Astrocyte (in vitro differentiated cells and primary cell): ENCODE measurements around the gene OAS3.

Experiments used
- EZH2 ChIP-seq: IDR thresholded peaks from 2 replicates; pipeline ENCODE4 v1.6.1; 2012; ENCODE audit warnings: mild to moderate bottlenecking, low read length, inconsistent platforms; ENCODE audit not compliant: insufficient read depth
- TF ChIP-seq, protein P1 (sequence below): IDR thresholded peaks from 2 replicates; pipeline ENCODE4 v1.5.1; 2011; ENCODE audit warnings: low read depth, mild to moderate bottlenecking, inconsistent platforms, low read length, moderate library complexity; ENCODE audit not compliant: insufficient read depth

GRCh38 chr12:113002676-113003075 is 64.4 kb downstream of the OAS3 start:
- TF ChIP-seq, protein P1, sequence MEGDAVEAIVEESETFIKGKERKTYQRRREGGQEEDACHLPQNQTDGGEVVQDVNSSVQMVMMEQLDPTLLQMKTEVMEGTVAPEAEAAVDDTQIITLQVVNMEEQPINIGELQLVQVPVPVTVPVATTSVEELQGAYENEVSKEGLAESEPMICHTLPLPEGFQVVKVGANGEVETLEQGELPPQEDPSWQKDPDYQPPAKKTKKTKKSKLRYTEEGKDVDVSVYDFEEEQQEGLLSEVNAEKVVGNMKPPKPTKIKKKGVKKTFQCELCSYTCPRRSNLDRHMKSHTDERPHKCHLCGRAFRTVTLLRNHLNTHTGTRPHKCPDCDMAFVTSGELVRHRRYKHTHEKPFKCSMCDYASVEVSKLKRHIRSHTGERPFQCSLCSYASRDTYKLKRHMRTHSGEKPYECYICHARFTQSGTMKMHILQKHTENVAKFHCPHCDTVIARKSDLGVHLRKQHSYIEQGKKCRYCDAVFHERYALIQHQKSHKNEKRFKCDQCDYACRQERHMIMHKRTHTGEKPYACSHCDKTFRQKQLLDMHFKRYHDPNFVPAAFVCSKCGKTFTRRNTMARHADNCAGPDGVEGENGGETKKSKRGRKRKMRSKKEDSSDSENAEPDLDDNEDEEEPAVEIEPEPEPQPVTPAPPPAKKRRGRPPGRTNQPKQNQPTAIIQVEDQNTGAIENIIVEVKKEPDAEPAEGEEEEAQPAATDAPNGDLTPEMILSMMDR: no peak
- TF ChIP-seq EZH2: no peak
